Measurements from ENCODE around the gene CELSR1. TPM values are rescaled to one million over a fixed set of nuclear protein-coding genes. Genes with fewer than 3 reads are reported as not detected.

The CELSR1 gene
- total RNA-seq, 1 experiment from 2014 or later: 37.6 TPM

DNA sequence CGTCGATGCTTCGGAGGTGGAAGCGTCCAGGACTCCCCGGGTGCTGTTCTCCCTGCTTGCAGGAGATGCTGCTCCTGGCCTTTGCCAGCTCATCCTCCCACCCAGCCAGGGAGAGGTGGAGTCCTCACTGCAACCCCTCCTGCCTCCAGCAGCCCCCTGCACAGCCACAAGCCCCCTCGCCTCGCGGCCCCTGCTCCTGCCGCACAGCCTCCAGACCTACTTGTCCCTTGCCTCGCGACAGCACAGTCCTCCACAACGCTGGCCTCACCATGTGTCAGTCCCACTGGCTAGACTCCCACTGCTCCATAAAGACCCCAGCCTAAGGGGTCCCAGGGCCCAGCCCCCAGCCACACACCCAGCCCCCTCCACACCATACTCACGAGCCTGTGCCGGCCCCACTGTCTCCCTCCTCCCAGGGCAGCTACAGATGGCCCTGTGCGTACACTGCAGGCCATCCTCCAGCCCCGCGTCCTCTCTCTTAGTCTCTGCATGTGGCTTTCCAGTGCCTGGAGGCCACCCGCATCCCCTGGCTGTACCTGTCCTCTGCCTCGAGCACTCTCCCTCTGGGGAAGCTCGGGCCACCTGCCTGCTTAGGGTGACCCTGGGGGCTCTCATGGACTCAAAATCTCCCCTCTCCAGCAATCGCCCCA is 91.5 kb downstream of the CELSR1 start:
- peaks cover 17% of the 10 kb centered on the region for H3K79me2 ChIP-seq (ENCODE audit: low read depth)
- H3F3A ChIP-seq (ENCODE audit: insufficient read depth, low read depth): peaks cover 11% of the 10 kb centered on the region; the same call in 1 of the 2 replicates
- no peaks in the 10 kb centered on the region for H3K27me3 ChIP-seq (ENCODE audit: insufficient read depth, low read depth)
- BruUV-seq (replicated peaks): no TSS peak
- ChIA-PET POLR2A (ENCODE audit: unreplicated experiment) (no interaction called here), CTCF (no interaction called here)
- no peak overlapping the region for H3K4me2 ChIP-seq
- no peak overlapping the region for H2AFZ ChIP-seq
- H3K9me2 ChIP-seq (ENCODE audit: insufficient read depth): no peaks in the 10 kb centered on the region
- no peaks in the 10 kb centered on the region for H3K36me3 ChIP-seq (ENCODE audit: low read depth)
- intact Hi-C loops (cut with micrococcal nuclease; ENCODE audit: unreplicated experiment): no loop called here
- DNase-seq: no peak
- peaks cover 33% of the 10 kb centered on the region for H3K4me1 ChIP-seq (replicated peaks; ENCODE audit: insufficient read depth)
- no peak overlapping the region for H3K27ac ChIP-seq
- H4K20me1 ChIP-seq (ENCODE audit: insufficient read depth): no peaks in the 10 kb centered on the region
- H3K9me3 ChIP-seq (ENCODE audit: insufficient read depth, low read depth): no peaks in the 10 kb centered on the region
- no peak overlapping the region for H3K4me3 ChIP-seq
- TF ChIP-seq, protein P1, sequence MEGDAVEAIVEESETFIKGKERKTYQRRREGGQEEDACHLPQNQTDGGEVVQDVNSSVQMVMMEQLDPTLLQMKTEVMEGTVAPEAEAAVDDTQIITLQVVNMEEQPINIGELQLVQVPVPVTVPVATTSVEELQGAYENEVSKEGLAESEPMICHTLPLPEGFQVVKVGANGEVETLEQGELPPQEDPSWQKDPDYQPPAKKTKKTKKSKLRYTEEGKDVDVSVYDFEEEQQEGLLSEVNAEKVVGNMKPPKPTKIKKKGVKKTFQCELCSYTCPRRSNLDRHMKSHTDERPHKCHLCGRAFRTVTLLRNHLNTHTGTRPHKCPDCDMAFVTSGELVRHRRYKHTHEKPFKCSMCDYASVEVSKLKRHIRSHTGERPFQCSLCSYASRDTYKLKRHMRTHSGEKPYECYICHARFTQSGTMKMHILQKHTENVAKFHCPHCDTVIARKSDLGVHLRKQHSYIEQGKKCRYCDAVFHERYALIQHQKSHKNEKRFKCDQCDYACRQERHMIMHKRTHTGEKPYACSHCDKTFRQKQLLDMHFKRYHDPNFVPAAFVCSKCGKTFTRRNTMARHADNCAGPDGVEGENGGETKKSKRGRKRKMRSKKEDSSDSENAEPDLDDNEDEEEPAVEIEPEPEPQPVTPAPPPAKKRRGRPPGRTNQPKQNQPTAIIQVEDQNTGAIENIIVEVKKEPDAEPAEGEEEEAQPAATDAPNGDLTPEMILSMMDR (conservative IDR thresholded peaks at IDR 0.05): no peak
- no peak for TF ChIP-seq EZH2 (IDR thresholded peaks at IDR 0.05; ENCODE audit: low read depth)

DNA sequence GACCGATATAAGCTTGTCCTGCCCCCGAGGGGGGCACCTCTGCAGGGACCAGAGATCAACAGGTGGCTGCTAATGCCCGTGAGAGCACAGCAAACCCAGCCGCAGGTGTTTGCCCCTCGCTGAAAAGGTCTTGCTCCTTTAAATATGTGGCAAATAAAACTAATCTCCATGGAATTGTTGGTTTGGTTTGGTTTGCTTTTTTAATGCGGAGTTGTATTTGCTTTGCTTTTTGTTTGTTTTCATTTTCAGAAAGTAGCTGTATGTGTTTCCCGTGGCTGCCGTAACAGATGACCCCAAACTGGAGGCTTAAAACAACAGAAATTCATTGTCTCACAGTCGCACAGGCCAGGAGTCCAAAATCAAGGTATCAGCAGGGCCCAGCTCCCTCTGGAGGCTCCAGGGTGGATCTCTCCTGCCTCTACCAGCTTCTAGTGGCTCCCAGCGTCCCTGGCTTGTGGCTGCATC is 93.0 kb downstream of the CELSR1 start:
- Histone ChIP-seq H3K4me3 (no peak overlapping the region), H3K9me2 (ENCODE audit: insufficient read depth) (no peaks in the 10 kb centered on the region), H3K4me1 (replicated peaks; ENCODE audit: insufficient read depth) (peaks cover 20% of the 10 kb centered on the region), H3K27me3 (ENCODE audit: insufficient read depth, low read depth) (no peaks in the 10 kb centered on the region), H3F3A (ENCODE audit: insufficient read depth, low read depth) (peaks cover 4% of the 10 kb centered on the region; the same call in 1 of the 2 replicates), H3K4me2 (no peak overlapping the region), H3K27ac (no peak overlapping the region), H3K36me3 (ENCODE audit: low read depth) (no peaks in the 10 kb centered on the region), H2AFZ (no peak overlapping the region), H3K9me3 (ENCODE audit: insufficient read depth, low read depth) (no peaks in the 10 kb centered on the region), H3K79me2 (ENCODE audit: low read depth) (peaks cover 4% of the 10 kb centered on the region; the same call in 1 of the 2 replicates), H4K20me1 (ENCODE audit: insufficient read depth) (no peaks in the 10 kb centered on the region)
- TF ChIP-seq, protein P1 (conservative IDR thresholded peaks at IDR 0.05): no peak
- no peak for TF ChIP-seq EZH2 (IDR thresholded peaks at IDR 0.05; ENCODE audit: low read depth)
- intact Hi-C loops (cut with micrococcal nuclease; ENCODE audit: unreplicated experiment): no loop called here
- no peak for DNase-seq
- POLR2A ChIA-PET (ENCODE audit: unreplicated experiment): no interaction called here
- BruUV-seq (replicated peaks): no TSS peak
- CTCF ChIA-PET: no interaction called here

DNA sequence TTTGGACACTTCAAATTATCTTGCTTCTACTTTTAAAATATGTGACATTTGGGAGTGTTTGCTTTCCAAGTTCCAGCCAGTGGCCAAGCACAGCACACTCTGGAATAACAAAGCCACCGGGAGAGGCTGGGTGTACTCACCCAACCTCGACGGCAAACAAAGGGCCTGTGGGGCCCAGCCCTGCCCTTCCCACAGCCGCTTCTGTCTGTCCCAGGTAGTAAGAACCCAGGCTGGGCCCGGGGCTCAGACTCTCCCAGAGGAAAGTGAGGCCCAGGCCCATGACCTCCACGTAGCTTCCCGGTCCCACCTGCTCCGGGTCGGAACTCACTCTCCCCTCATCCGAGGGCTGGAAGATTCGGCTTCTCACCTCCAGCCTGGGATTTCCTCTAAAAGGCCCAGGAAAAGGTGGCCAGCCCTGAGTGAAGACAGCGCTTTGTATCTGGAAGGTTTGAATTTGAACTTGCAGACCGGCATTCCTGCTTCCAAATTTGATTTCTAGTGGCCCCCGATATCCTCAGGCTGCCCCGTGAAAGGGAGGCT is 93.5 kb downstream of the CELSR1 start:
- Histone ChIP-seq H3K9me3 (ENCODE audit: insufficient read depth, low read depth) (no peaks in the 10 kb centered on the region), H3K27ac (no peak overlapping the region), H3F3A (ENCODE audit: insufficient read depth, low read depth) (peaks cover 4% of the 10 kb centered on the region; the same call in 1 of the 2 replicates), H3K4me1 (replicated peaks; ENCODE audit: insufficient read depth) (peaks cover 20% of the 10 kb centered on the region), H4K20me1 (ENCODE audit: insufficient read depth) (no peaks in the 10 kb centered on the region), H3K79me2 (ENCODE audit: low read depth) (no peaks in the 10 kb centered on the region), H3K4me2 (no peak overlapping the region), H2AFZ (no peak overlapping the region), H3K27me3 (ENCODE audit: insufficient read depth, low read depth) (no peaks in the 10 kb centered on the region), H3K36me3 (ENCODE audit: low read depth) (no peaks in the 10 kb centered on the region), H3K4me3 (no peak overlapping the region), H3K9me2 (ENCODE audit: insufficient read depth) (no peaks in the 10 kb centered on the region)
- ChIA-PET POLR2A (ENCODE audit: unreplicated experiment) (no interaction called here), CTCF (no interaction called here)
- no TSS peak for BruUV-seq (replicated peaks)
- intact Hi-C loops (cut with micrococcal nuclease; ENCODE audit: unreplicated experiment): no loop called here
- TF ChIP-seq, protein P1 (conservative IDR thresholded peaks at IDR 0.05): no peak
- no peak for TF ChIP-seq EZH2 (IDR thresholded peaks at IDR 0.05; ENCODE audit: low read depth)
- DNase-seq: no peak
